ENCODE measurements around the gene CNR2. TPM values are rescaled to one million over a fixed set of nuclear protein-coding genes. Genes with fewer than 3 reads are reported as not detected.
"Not testable (repeated sequence)": the region's sequence is repeated elsewhere in the genome, so short reads cannot be mapped to it uniquely, and the experiment has no call there.

The CNR2 gene
- total and polyA plus RNA-seq, 7 donors = 0.23 to 4.2 TPM; not detected in 5

DNA sequence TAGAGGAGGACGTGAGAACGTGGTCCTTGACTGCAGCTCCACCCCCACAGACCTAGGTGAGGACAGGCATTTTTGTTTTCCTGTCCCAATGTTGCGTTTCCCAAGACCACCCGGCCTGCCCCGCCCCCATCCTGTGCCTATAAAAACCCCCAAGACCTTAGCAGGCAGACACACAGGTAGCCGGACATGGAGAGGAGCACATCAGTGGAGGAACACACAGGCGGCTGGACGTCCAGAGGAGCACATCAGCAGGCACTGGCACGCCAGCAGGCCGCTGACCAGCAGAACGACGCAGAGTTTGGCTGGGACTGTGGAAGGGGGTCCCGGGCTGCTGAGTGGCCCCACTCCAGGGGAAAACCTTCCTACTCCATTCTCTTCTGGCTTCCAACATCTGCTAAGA is 75.3 kb downstream of the CNR2 start:
- H3K9me3 ChIP-seq = no peaks in the 10 kb centered on the region
- no peak for DNase-seq
- no peaks in the 10 kb centered on the region for H3K36me3 ChIP-seq
- WGBS, 2 donors = 23 to 40% methylated on average over 13 of the region's 13 CpGs
- peak overlapping the region in 2 of 4 donors; percentile 33 to 39 for H3K4me3 ChIP-seq
- intact Hi-C loops (cut with DNase I) = no loop called here
- no peak overlapping the region for H3K27ac ChIP-seq
- peaks cover 0 to 10% (median 0%) of the 10 kb centered on the region in 3 donors for H3K27me3 ChIP-seq
- TF ChIP-seq, protein P1, sequence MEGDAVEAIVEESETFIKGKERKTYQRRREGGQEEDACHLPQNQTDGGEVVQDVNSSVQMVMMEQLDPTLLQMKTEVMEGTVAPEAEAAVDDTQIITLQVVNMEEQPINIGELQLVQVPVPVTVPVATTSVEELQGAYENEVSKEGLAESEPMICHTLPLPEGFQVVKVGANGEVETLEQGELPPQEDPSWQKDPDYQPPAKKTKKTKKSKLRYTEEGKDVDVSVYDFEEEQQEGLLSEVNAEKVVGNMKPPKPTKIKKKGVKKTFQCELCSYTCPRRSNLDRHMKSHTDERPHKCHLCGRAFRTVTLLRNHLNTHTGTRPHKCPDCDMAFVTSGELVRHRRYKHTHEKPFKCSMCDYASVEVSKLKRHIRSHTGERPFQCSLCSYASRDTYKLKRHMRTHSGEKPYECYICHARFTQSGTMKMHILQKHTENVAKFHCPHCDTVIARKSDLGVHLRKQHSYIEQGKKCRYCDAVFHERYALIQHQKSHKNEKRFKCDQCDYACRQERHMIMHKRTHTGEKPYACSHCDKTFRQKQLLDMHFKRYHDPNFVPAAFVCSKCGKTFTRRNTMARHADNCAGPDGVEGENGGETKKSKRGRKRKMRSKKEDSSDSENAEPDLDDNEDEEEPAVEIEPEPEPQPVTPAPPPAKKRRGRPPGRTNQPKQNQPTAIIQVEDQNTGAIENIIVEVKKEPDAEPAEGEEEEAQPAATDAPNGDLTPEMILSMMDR (IDR thresholded peaks at IDR 0.05) = no peak
- TF ChIP-seq POLR2A (IDR thresholded peaks at IDR 0.05) (no peak), EP300 (IDR thresholded peaks at IDR 0.05) (no peak), POLR2AphosphoS5 (IDR thresholded peaks at IDR 0.05) (no peak)
- H3K4me1 ChIP-seq = peaks cover 0 to 12% (median 11%) of the 10 kb centered on the region in 4 donors

DNA sequence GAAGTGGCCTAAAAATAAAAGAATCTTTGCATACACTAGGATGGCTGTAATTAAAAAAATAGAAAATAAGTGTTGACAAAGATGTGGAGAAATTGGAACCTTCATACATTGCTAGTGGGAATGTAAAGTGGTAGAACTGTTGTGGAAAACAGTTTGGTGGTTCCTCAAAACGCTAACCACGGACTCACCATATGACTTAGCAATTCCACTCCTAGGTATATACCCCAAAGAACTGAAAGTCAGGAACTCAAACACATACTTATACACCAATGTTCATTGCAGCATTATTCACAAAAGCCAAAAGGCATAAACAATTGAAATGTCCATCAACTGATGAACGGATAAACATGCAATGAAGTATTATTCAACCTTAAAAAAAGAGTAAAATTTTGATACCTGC is 77.1 kb downstream of the CNR2 start:
- Histone ChIP-seq H3K9me3 (no peaks in the 10 kb centered on the region), H3K27ac (no peak overlapping the region), H3K36me3 (no peaks in the 10 kb centered on the region), H3K4me3 (no peak overlapping the region), H3K4me1 (peaks cover 0 to 12% (median 11%) of the 10 kb centered on the region in 4 donors), H3K27me3 (peaks cover 0 to 10% (median 0%) of the 10 kb centered on the region in 3 donors)
- 73 to 80% methylated on average over 3 of the region's 3 CpGs for WGBS, 2 donors
- DNase-seq = no peak
- TF ChIP-seq, protein P1 (IDR thresholded peaks at IDR 0.05) = no peak
- TF ChIP-seq EP300 (IDR thresholded peaks at IDR 0.05) (no peak), POLR2AphosphoS5 (IDR thresholded peaks at IDR 0.05) (no peak), POLR2A (IDR thresholded peaks at IDR 0.05) (no peak)
- intact Hi-C loops (cut with DNase I) = no loop called here

DNA sequence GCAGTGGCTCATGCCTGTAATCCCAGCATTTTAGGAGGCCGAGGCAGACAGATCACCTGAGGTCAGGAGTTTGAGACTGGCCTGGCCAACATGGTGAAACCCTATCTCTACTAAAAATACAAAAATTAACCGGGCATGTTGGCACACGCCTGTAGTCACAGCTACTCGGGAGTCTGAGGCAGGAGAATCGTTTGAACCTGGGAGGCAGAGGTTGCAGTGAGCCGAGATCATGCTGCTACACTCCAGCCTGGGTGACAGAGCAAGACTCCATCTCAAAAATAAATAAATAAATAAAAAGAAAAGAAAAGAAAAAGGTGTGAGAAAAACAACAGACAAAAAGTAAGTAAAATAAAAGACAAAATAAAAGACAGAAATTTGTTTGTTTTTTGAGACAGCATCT is 79.0 kb downstream of the CNR2 start:
- H3K4me1 ChIP-seq = peaks cover 0 to 12% (median 11%) of the 10 kb centered on the region in 4 donors
- H3K4me3 ChIP-seq; intact Hi-C loops (cut with DNase I); H3K27me3 ChIP-seq; H3K9me3 ChIP-seq; DNase-seq; H3K27ac ChIP-seq; H3K36me3 ChIP-seq: not testable (repeated sequence)
- 90 to 92% methylated on average over 6 of the region's 6 CpGs for WGBS, 2 donors

DNA sequence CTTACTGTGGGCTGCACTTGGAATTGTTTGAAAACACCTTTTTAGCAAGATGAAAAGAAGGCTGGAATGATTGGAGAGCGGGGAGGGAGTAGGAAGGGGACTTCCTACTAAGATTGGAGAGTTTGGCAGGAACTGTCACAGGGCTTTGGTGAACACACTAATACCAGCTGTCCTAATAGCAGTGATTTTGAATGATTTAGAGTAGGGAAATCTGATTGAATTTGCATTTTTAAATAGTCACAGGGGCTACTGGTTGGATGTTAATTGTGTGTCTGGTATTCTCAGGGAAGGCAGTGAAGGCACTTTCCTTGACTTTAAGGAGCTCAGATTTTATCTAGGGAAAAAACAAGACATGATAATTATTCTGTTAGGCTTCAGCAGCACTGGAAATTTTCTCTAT is 85.4 kb downstream of the CNR2 start:
- TF ChIP-seq EP300 (IDR thresholded peaks at IDR 0.05) = no peak
- Histone ChIP-seq H3K27me3 (no peaks in the 10 kb centered on the region), H3K27ac (no peak overlapping the region), H3K9me3 (no peaks in the 10 kb centered on the region), H3K4me1 (peaks cover 0 to 14% (median 9%) of the 10 kb centered on the region in 4 donors), H3K4me3 (no peak overlapping the region), H3K36me3 (no peaks in the 10 kb centered on the region)
- WGBS, 2 donors = 95% methylated on average over 1 of the region's 1 CpG
- intact Hi-C loops (cut with DNase I) = no loop called here
- DNase-seq = no peak

DNA sequence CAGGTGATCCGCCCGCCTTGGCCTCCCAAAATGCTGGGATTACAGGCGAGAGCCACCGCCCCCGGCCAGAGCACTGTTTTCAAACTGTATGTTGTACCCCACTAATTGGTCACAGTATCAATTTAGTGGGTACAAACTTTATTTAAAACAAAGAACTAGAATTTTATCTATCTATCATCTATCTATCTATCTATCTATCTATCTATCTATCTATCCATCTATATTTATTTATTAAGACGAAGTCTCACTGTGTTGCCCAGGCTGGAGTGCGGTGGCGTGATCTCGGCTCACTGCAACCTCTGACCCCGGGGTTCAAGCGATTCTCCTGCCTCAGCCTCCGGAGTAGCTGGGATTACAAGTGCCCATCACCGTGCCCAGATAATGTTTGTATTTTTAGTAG is 86.6 kb downstream of the CNR2 start:
- H3K4me3 ChIP-seq; H3K27ac ChIP-seq; intact Hi-C loops (cut with DNase I); DNase-seq; H3K27me3 ChIP-seq; H3K36me3 ChIP-seq; H3K9me3 ChIP-seq: not testable (repeated sequence)
- WGBS, 2 donors = 95 to 97% methylated on average over 13 of the region's 13 CpGs
- peaks cover 0 to 14% (median 9%) of the 10 kb centered on the region in 4 donors for H3K4me1 ChIP-seq

GRCh38 chr1:23825762-23826522 is 87.2 kb downstream of the CNR2 start:
- intact Hi-C loops (cut with DNase I) = loop anchor here (2.0 kb wide), 1 partner anchor 43 kb away; the partner anchor contains the start of gene FUCA1
- TF ChIP-seq POLR2AphosphoS5 (IDR thresholded peaks at IDR 0.05) (no peak), EP300 (IDR thresholded peaks at IDR 0.05) (no peak), POLR2A (IDR thresholded peaks at IDR 0.05) (no peak)
- TF ChIP-seq, protein P1 (IDR thresholded peaks at IDR 0.05) = no peak
- peak overlapping the region; percentile 85 to 96 (median 95) for H3K27ac ChIP-seq
- H3K4me1 ChIP-seq = peaks cover 0 to 14% (median 9%) of the 10 kb centered on the region in 4 donors
- no peaks in the 10 kb centered on the region for H3K27me3 ChIP-seq
- 56 to 65% methylated on average over 24 of the region's 24 CpGs for WGBS, 2 donors
- H3K4me3 ChIP-seq = peak overlapping the region; percentile 61 to 97 (median 92)
- no peaks in the 10 kb centered on the region for H3K9me3 ChIP-seq
- H3K36me3 ChIP-seq = no peaks in the 10 kb centered on the region
- no peak for DNase-seq
